AG10803 (cell line): ENCODE data around the gene CLIP1.

Experiments
- DNase-seq: peaks from one replicate; pipeline ENCODE4 v3.0.0; 2010; ENCODE audit warnings: low read depth
- H3K4me3 ChIP-seq: 2 replicates; pipeline ENCODE4 v1.5.1; 2011; ENCODE audit warnings: mild to moderate bottlenecking, low read length, control low read depth
- TF ChIP-seq, protein P1 (sequence below): conservative IDR thresholded peaks from 2 replicates; pipeline ENCODE4 v1.5.1; 2011; ENCODE audit warnings: mild to moderate bottlenecking, low read length, control low read depth, inconsistent platforms

The CLIP1 gene

DNA sequence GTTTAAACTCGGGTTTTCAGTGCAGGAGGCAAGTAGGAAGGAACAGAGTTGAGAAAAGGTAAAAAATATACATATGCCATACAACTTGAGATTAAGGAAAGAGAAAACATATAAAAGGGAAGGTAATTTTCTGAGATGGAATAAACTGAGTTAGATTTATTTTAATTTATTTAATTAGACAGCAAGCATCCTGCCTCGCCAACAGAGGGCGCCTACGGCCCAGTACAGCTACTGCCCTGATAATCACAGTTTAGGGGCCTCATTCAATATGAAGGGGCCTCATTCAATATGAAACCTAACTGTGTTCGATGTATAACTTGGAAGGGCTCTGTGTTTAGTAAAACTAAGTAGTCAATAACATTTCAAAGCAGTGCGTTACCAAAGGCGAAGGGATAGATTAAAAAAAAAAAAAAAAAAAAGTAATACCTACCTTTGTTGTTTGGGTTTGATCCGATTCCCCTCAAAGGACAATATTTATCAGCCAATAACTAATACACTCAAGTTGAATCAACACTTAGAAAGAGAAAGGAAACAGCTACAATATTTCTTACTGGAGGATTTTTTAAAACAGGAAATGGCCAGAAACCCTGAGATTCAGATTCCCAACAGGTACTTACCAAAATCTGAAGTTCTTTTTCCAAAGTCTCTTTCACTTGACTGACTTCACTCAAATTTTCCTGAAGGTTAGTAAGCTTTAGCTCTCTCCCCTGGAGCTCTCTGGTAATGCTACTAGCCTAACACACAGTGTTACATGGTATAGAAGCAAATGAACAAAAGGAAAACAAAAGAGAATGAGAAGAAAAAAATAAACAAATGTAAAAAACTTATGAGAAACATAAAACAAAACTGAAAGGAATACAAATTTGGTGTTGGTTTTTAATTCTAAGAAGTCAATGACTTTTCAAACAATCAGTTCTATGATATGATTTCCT lies 86.2 kb downstream of the CLIP1 start:
- peak; percentile 38 for DNase-seq
- no peak overlapping the region for H3K4me3 ChIP-seq
- TF ChIP-seq, protein P1, sequence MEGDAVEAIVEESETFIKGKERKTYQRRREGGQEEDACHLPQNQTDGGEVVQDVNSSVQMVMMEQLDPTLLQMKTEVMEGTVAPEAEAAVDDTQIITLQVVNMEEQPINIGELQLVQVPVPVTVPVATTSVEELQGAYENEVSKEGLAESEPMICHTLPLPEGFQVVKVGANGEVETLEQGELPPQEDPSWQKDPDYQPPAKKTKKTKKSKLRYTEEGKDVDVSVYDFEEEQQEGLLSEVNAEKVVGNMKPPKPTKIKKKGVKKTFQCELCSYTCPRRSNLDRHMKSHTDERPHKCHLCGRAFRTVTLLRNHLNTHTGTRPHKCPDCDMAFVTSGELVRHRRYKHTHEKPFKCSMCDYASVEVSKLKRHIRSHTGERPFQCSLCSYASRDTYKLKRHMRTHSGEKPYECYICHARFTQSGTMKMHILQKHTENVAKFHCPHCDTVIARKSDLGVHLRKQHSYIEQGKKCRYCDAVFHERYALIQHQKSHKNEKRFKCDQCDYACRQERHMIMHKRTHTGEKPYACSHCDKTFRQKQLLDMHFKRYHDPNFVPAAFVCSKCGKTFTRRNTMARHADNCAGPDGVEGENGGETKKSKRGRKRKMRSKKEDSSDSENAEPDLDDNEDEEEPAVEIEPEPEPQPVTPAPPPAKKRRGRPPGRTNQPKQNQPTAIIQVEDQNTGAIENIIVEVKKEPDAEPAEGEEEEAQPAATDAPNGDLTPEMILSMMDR: peak; percentile 74

DNA sequence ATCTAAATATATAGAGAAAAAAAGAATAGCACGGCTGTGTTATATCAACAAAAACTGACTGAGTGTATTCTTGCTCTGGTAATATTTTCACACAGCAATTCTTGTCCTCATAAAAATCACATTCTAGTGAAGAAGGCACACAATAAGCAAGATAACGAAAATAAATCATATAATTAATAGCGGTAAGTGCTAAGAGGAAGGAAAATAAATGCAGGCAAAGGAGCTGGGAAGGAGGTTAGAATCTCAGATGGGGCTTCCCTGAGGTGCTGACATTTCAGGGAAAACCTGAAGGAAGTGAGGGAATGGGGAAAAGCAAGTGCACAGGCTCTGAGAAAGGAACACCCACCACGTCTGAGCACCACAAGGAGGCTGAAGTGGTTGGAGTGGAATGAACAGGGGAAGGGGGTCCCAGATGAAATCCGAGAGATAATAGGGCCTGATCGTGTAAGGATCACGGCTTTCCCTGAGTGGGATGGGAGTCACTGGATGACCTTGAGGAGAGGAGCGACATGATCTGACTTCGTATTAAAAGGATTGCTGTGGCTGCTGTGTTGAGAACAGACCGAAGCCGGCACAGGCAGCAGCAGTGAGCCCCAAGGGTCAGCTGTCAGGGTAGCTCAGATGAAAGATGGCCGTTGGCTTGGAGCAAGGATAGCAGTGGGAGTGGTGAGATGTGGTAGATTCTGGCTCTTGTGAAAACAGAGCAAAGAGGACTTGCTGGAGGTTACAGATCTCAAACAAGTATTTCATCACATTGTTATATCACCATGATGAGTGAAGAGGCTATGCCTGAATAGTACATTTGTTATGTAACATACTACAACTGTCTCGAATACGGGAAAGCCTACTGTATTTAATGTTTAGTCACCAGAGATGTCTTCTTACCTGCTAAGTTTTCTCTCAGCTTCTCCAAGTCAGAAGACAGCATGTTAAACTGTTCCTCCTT lies 89.1 kb downstream of the CLIP1 start:
- TF ChIP-seq, protein P1: no peak
- no peak overlapping the region for H3K4me3 ChIP-seq
- DNase-seq: peak; percentile 58

DNA sequence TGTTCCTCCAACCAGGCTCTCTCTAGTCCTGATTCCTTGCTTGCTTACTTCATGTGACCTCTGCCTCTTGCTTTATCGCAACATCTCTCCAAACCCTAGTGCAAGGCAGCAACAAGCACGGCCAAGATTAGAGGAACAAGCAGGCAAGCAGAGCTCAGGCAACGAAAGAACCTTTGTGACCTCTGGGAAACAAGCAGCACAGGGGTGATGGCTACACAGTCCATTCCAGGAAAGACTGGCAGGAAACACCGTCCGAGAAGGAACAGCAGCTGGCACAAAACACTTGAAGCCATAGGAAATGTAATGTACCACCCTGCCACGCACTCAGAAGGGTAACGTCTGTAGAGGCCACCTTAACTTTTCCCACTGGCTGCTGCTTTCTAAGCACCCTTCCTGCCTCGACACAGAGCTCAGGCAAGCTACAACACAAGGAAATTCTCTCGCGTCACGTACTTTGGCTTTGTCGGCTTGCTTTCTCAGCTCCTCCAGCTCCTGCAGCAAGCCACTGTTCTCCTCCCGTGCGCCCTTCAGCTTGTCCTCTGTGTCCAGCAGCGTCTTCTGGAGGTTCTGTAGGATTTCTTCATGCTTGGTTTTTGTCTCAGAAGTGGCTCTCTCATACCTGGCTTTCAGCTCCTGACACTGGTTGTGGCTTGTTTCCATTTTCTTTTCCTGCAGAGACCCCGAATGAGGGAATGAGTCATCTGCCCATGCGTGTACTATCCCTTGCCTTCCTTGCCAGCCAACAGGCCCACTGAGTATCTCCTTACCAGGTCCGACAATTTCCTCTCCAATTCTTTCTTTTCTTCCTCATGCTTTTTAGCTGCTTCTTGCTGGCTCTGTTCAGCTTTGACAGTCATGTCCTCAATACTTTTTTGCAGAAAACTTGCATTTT lies 94.7 kb downstream of the CLIP1 start:
- H3K4me3 ChIP-seq: no peak overlapping the region
- DNase-seq: no peak
- TF ChIP-seq, protein P1: no peak

DNA sequence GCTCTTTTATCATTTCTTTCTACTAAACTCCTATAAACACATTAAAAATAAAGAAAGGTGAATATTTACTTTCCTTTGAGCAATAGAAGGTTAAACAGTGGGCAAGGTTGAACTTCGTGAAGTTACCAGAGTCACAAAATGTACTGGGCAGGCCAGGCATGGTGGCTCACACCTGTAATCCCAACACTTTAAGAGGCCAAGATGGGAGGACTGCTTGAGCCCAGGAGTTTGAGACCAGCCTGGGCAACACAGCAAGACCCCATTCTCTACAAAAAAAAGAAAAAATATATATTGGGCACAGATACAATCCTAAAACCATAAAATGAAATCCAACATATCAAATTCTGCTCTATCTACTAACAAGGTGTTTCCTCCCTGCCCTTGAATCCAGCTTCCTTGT lies 95.5 kb downstream of the CLIP1 start:
- TF ChIP-seq, protein P1: no peak
- no peak overlapping the region for H3K4me3 ChIP-seq
- DNase-seq: no peak

DNA sequence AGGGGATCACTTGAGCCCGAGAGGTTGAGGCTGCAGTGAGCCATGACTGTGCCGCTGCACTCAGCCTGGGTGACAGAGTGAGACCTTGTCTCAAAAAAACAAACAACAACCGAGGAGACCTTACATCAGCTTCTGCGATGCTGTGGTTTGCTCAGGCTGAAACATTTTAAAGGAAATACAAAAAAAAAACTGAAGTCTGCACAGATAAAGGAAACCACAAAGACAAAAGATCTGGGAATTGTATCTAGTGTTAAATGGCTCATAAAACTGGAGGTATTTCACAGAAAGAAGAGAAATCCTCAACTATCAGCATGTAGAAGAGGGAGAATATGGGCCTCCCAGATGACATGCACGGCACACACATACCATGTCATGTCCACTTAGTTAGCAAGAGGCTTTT lies 95.9 kb downstream of the CLIP1 start:
- TF ChIP-seq, protein P1: no peak
- no peak overlapping the region for H3K4me3 ChIP-seq

DNA sequence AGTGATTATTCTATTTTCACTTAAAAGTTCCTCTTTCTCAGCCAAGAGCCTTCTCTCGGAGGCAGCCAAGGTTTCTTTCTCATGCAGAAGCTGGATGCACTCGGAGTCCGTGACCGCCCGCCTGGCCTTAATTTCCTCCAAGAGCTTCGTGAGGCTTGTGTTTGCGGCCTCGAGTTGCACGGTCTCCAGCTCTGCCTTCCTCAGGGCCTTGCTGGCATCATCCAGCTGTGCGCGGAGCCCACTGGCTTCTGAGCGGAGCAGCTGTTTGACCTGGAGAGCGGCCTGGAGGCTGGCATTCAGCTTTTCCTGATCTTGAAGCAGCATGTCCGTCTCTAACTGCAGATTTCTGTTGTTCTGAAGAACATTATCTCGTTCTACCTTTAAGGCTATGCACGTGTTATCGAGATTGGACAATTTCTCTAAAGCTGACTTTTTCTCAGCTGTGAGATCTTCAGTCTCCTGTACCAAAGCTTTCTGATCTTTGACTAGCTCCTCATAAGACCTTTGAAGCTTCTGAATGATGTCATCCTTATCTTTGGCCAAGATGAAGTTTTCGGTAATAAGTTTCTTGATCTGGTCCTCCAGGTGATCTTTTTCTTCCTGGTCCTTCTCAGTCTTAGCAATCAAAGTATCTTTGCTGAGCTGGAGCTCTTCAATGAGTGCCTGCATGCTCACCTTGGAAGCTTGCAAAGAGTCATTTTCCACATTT lies 99.0 kb downstream of the CLIP1 start:
- TF ChIP-seq, protein P1: no peak
- no peak for DNase-seq
- H3K4me3 ChIP-seq: no peak overlapping the region

More for the DNA sequence above, 95.9 kb downstream of the CLIP1 start:
- DNase-seq: no peak
